Pancreas (tissue), 10 donors: Measurements from ENCODE around the gene TRAPPC2L. TPM values are rescaled to one million over a fixed set of nuclear protein-coding genes. Genes with fewer than 3 reads are reported as not detected.

Source experiments
- ATAC-seq, 4 donors: fragments of 200-7000 bp; cut with Tn5 transposase; one replicate each; pipeline versions ENCODE4 v1.8.0 to v1.9.1; 2020; ENCODE audit warnings: mild to moderate bottlenecking in 4 of 4, moderate library complexity in 4 of 4
- DNase-seq, 6 donors: peaks; one replicate each; pipeline ENCODE4 v3.0.0-alpha.2; 2020
- FAIRE-seq: peaks from 2 replicates; lab custom pipeline; 2012; peaks lifted over from hg19 to GRCh38; lab: Jason Lieb, UNC
- H3K27ac ChIP-seq, 4 donors: fragments of 200-600 bp; sonication (generic); 1 replicate in 3 of 4; 2 replicates in 1 of 4; pipeline versions ENCODE4 v1.5.0 to v1.8.0; 2020
- H3K27me3 ChIP-seq, 4 donors: fragments of 200-600 bp; one replicate each; pipeline ENCODE4 v1.8.0; 2021
- H3K36me3 ChIP-seq, 3 donors: fragments of 200-600 bp; sonication (generic) in 1 of 3; one replicate each; pipeline versions ENCODE4 v1.5.0 to v1.8.0; 2020 to 2021
- H3K4me1 ChIP-seq, 3 donors: fragments of 200-600 bp; one replicate each; pipeline ENCODE4 v1.8.0; 2021
- H3K4me3 ChIP-seq, 4 donors: fragments of 200-600 bp; sonication (generic) in 2 of 4; one replicate each; pipeline versions ENCODE4 v1.5.0 to v1.8.0; 2020 to 2021
- H3K9me3 ChIP-seq, 4 donors: fragments of 200-600 bp; one replicate each; pipeline ENCODE4 v1.8.0; 2021
- WGBS, 2 donors: extraction: QIAGEN DNeasy Blood & Tissue Kit; methylation state at CpG; one replicate each; pipeline ENCODE4 v1.1.7; 2013; 5-methylcytosine and 5-hydroxymethylcytosine counted together
- intact Hi-C, 3 donors: fragments of 100-400 bp; cut with DNase I; formaldehyde crosslinking; loops; one replicate each; pipeline versions ENCODE4 v1.11.1 to v1.14.2; 2022
- polyA plus RNA-seq, 2 donors: library from polyadenylated mRNA; stranded (reverse); fragments of 200-250 nt; gene quantifications; one replicate each; pipeline ENCODE4 v1.2.3, GENCODE V29; 2013
- total RNA-seq, 6 donors: library from RNA; stranded (reverse); fragmentation: NEBNext Ultra II Directional in 4 of 6; extraction: Animal tissue kit (Norgen Biotek cat#: 25700) in 4 of 6; gene quantifications; one replicate each; pipeline versions ENCODE4 v1.2.1 to v1.2.4, GENCODE V29; 2021 to 2023
- TF ChIP-seq, protein P1 (sequence below), 4 donors: fragments of 200-600 bp; sonication (generic) in 3 of 4; IDR thresholded peaks; one replicate each; pipeline versions ENCODE4 v1.5.0 to v1.8.0; 2021; ENCODE audit warnings: antibody characterized with exemption in 4 of 4
- donor health status: healthy with polysubstance abuse.
- donor health status: DM: no; HTN: no; CAD: no; lungs with moderate emphysema.
- donor health status: DM: no; HTN: no; CAD: no.
- donor health status: control.
- donor health status: control.
- donor health status: Bipolar disorder and iron deficiency.
- donor health status: DM: yes; HTN: yes; CAD: no.
- donor health status: DM: no; HTN: no; CAD: no.
- donor health status: DM: no; HTN: no; CAD: no.
- donor health status: DM: yes; HTN: yes; CAD: no.

TRAPPC2L gene
- total and polyA plus RNA-seq, 8 donors, result 16.0 to 55.2 (median 27.4) TPM

GRCh38 chr16:88855736-88856121, 1.2 kb upstream of the TRAPPC2L start:
- Histone ChIP-seq H3K9me3 (no peaks in the 10 kb centered on the region), H3K27ac (no peak overlapping the region), H3K27me3 (no peaks in the 10 kb centered on the region), H3K4me1 (peaks cover 0 to 10% (median 4%) of the 10 kb centered on the region in 3 donors), H3K4me3 (peak overlapping the region in 2 of 4 donors; percentile 99), H3K36me3 (peaks cover 0 to 20% (median 3%) of the 10 kb centered on the region in 3 donors)
- intact Hi-C loops, result no loop called here
- TF ChIP-seq, protein P1, sequence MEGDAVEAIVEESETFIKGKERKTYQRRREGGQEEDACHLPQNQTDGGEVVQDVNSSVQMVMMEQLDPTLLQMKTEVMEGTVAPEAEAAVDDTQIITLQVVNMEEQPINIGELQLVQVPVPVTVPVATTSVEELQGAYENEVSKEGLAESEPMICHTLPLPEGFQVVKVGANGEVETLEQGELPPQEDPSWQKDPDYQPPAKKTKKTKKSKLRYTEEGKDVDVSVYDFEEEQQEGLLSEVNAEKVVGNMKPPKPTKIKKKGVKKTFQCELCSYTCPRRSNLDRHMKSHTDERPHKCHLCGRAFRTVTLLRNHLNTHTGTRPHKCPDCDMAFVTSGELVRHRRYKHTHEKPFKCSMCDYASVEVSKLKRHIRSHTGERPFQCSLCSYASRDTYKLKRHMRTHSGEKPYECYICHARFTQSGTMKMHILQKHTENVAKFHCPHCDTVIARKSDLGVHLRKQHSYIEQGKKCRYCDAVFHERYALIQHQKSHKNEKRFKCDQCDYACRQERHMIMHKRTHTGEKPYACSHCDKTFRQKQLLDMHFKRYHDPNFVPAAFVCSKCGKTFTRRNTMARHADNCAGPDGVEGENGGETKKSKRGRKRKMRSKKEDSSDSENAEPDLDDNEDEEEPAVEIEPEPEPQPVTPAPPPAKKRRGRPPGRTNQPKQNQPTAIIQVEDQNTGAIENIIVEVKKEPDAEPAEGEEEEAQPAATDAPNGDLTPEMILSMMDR (IDR thresholded peaks at IDR 0.05), result no peak
- 76 to 80% methylated on average over 13 of the region's 13 CpGs for WGBS, 2 donors
- peak in 1 of 6 donors; percentile 71 for DNase-seq
- no peak for ATAC-seq
- no peak for FAIRE-seq

- intact Hi-C loops, result no loop called here
- peaks cover 0 to 24% (median 3%) of the 10 kb centered on the region in 3 donors for H3K36me3 ChIP-seq
- FAIRE-seq, result no peak
- no peak for ATAC-seq
- WGBS, 2 donors, result 13 to 14% methylated on average over 29 to 48 of the region's 53 CpGs
- TF ChIP-seq, protein P1 (IDR thresholded peaks at IDR 0.05), result no peak
- H3K27ac ChIP-seq, result peak overlapping the region in 1 of 4 donors; percentile 63
- no peaks in the 10 kb centered on the region for H3K27me3 ChIP-seq
- peaks cover 0 to 10% (median 4%) of the 10 kb centered on the region in 3 donors for H3K4me1 ChIP-seq
- DNase-seq, result peak in 5 of 6 donors; percentile 35 to 84 (median 50)
- peak overlapping the region; percentile 26 to 99 (median 82) for H3K4me3 ChIP-seq
- no peaks in the 10 kb centered on the region for H3K9me3 ChIP-seq
These were observed 652 bp upstream of the TRAPPC2L start for GRCh38 chr16:88856122-88856827.

DNA sequence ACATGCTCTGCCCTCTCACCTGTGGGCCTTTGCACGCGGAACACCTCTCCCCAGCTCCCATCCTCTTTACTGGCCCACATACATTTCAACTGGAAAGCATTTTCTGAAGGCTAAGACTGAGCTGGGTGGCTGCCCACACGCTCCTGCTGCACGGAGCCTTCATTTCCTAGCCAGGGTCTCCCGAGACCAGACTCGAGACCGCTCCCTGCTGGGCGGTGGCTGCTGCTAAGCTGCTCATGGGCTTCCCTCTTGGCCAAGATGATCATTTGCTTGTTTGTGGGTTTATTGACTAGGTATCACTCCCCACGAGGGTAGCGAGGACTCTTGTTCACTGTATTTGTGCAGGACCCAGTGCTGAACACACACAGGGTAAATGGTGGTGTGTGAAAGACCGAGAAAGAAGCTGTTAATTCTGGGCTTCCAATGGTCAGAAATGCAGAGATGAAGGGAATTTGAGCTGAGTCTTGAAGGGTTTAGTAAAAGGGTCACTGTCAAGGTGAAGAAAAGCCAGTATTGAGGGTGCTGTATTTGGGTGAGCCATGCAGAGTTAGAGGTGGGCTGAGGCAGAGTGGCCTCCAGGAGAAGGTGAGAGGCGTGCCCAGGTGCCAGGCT, 907 bp downstream of the TRAPPC2L start:
- 14 to 15% methylated on average over 12 of the region's 12 CpGs for WGBS, 2 donors
- H3K27me3 ChIP-seq, result no peaks in the 10 kb centered on the region
- no peaks in the 10 kb centered on the region for H3K9me3 ChIP-seq
- intact Hi-C loops, result no loop called here
- TF ChIP-seq, protein P1 (IDR thresholded peaks at IDR 0.05), result peak in 2 of 4 donors; percentile 31 to 44
- peaks cover 0 to 10% (median 4%) of the 10 kb centered on the region in 3 donors for H3K4me1 ChIP-seq
- FAIRE-seq (no peak), DNase-seq (peak; percentile 58 to 88 (median 72)), ATAC-seq (peak; percentile 60 to 83 (median 77))
- peak overlapping the region; percentile 65 to 99 (median 89) for H3K4me3 ChIP-seq
- peak overlapping the region in 2 of 4 donors; percentile 60 to 61 for H3K27ac ChIP-seq
- peaks cover 0 to 28% (median 3%) of the 10 kb centered on the region in 3 donors for H3K36me3 ChIP-seq

DNA sequence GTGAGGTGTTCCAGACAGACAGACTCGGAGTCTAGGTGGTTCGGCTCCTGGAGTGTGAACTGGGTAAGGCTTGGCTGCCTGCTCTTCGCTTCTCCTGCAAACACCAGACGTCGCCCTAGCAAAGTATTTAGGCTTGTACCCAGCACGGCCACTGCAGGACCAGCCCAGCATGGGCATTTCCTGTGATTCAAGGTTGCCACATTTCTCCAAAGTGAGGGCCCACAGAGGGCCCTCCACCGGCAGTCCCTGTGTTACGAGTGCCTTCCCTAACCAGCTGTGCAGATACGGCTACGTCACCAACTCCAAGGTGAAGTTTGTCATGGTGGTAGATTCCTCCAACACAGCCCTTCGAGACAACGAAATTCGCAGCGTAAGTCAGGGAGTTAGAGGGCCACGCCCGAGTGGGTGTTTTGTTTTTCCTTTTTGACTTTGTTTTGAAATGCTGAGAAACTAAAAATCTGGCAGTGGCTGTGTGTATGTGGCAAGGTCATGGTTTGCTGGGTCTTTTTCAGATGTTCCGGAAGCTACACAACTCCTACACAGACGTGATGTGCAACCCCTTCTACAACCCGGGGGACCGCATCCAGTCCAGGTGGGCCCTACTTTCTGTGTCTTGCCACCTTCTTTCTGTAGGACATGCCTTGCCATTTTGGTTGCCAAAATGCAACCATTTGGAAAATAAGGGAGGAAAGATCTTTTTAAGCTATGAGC, 2.6 kb downstream of the TRAPPC2L start:
- no peak for DNase-seq
- intact Hi-C loops, result no loop called here
- Histone ChIP-seq H3K27ac (no peak overlapping the region), H3K9me3 (no peaks in the 10 kb centered on the region), H3K27me3 (no peaks in the 10 kb centered on the region), H3K4me1 (peaks cover 0 to 10% (median 4%) of the 10 kb centered on the region in 3 donors), H3K4me3 (no peak overlapping the region), H3K36me3 (peaks cover 0 to 28% (median 3%) of the 10 kb centered on the region in 3 donors)
- TF ChIP-seq, protein P1 (IDR thresholded peaks at IDR 0.05), result no peak
- ATAC-seq, result no peak
- no peak for FAIRE-seq
- 90% methylated on average over 20 of the region's 20 CpGs for WGBS, 2 donors
